GM12878 (cell line): ENCODE results near the gene MED1. TPM values are rescaled to one million over a fixed set of nuclear protein-coding genes. Genes with fewer than 3 reads are reported as not detected.

ENCODE experiments used
- ATAC-seq: fragments of 200-7000 bp; cut with Tn5 transposase; 3 replicates; pipeline ENCODE4 v1.9.1; 2020; ENCODE audit warnings: mild to moderate bottlenecking, moderate library complexity
- BruUV-seq: library from RNA; stranded (reverse); fragments of 400-500 nt; replicated peaks from 2 replicates; lab custom pipeline; 2021; lab: Mats Ljungman, UMichigan
- CTCF ChIA-PET: fragments of 300-600 bp; sonication (Branson Sonifier 250); formaldehyde crosslinking; extraction: SDS; loops from one replicate; lab custom pipeline; 2021; ENCODE audit warnings: inconsistent platforms; lab: Yijun Ruan, JAX
- POLR2A ChIA-PET: fragments of 350-600 bp; formaldehyde crosslinking; extraction: SDS; loops from one replicate; lab custom pipeline; 2021; ENCODE audit warnings: inconsistent platforms; lab: Charles Lee
- RAD21 ChIA-PET: fragments of 300-600 bp; sonication (Branson Sonifier 250); formaldehyde crosslinking; loops from one replicate; lab custom pipeline; 2023; ENCODE audit warnings: antibody characterized with exemption; ENCODE audit not compliant: unreplicated experiment; lab: Charles Lee
- SMC1A ChIA-PET: fragments of 300-600 bp; sonication (Branson Sonifier 250); formaldehyde crosslinking; loops from one replicate; lab custom pipeline; 2023; ENCODE audit not compliant: unreplicated experiment, uncharacterized antibody; lab: Charles Lee
- DNase-seq: peaks from one replicate; pipeline ENCODE4 v3.0.0-alpha.2; 2011; ENCODE audit warnings: low read depth, low spot score
- FAIRE-seq: peaks from 3 replicates; lab custom pipeline; 2011; peaks lifted over from hg19 to GRCh38; lab: Jason Lieb, UNC
- H2AFZ ChIP-seq: 2 replicates; pipeline ENCODE4 v1.6.0; 2011; ENCODE audit warnings: low read depth, low read length, control low read depth; ENCODE audit not compliant: control insufficient read depth
- H3K27ac ChIP-seq: 2 replicates; pipeline ENCODE4 v1.5.1; 2011; ENCODE audit warnings: control low read depth; ENCODE audit not compliant: control insufficient read depth, insufficient read depth
- H3K27me3 ChIP-seq, 2 experiments: replicated peaks in 1 of 2; 2 replicates each; pipeline versions ENCODE4 v1.6.0 to v1.6.1; 2011; ENCODE audit warnings: low read length in 1 of 2; ENCODE audit not compliant: control insufficient read depth in 2 of 2, insufficient read depth in 2 of 2
- H3K36me3 ChIP-seq, 2 experiments: 2 replicates each; pipeline ENCODE4 v1.5.1; 2011; ENCODE audit warnings: low read length in 1 of 2; ENCODE audit not compliant: control insufficient read depth in 2 of 2, insufficient read depth in 2 of 2
- H3K4me1 ChIP-seq: 2 replicates; pipeline ENCODE4 v1.6.1; 2011; ENCODE audit warnings: mild to moderate bottlenecking, low read length, moderate library complexity, mixed read lengths; ENCODE audit not compliant: control insufficient read depth, insufficient read depth
- H3K4me2 ChIP-seq: 2 replicates; pipeline ENCODE4 v1.6.0; 2011; ENCODE audit warnings: control low read depth; ENCODE audit not compliant: control insufficient read depth, insufficient read depth
- H3K4me3 ChIP-seq: fragments of 200-600 bp; sonication (generic); 2 replicates; pipeline ENCODE4 v1.5.1; 2016
- H3K79me2 ChIP-seq: 2 replicates; pipeline ENCODE4 v1.6.0; 2011; ENCODE audit warnings: low read length; ENCODE audit not compliant: control insufficient read depth, insufficient read depth
- H3K9ac ChIP-seq: 2 replicates; pipeline ENCODE4 v1.8.0; 2011; ENCODE audit warnings: low read length, control low read depth, mixed read lengths; ENCODE audit not compliant: control insufficient read depth, insufficient read depth
- H3K9me3 ChIP-seq: replicated peaks from 3 replicates; pipeline ENCODE4 v1.5.1; 2011; ENCODE audit warnings: mild to moderate bottlenecking, low read length; ENCODE audit not compliant: control insufficient read depth, insufficient read depth
- H4K20me1 ChIP-seq: 2 replicates; pipeline ENCODE4 v1.6.0; 2011; ENCODE audit not compliant: control insufficient read depth, insufficient read depth
- BCL3 ChIP-seq: IDR thresholded peaks from 2 replicates; pipeline ENCODE4 v1.6.1; 2011; ENCODE audit warnings: borderline replicate concordance, low read depth, mild to moderate bottlenecking, moderate library complexity, low read length; ENCODE audit not compliant: insufficient read depth, poor library complexity, severe bottlenecking
- CREB1 ChIP-seq: IDR thresholded peaks from 2 replicates; pipeline ENCODE4 v1.6.1; 2012; ENCODE audit warnings: low read depth, mild to moderate bottlenecking, inconsistent platforms
- EP300 ChIP-seq, 2 experiments: fragments of 150-350 bp in 1 of 2; IDR thresholded peaks; 2 replicates each; pipeline ENCODE4 v1.6.1; 2011 to 2012; ENCODE audit warnings: low read depth in 2 of 2, low read length in 2 of 2, borderline replicate concordance in 1 of 2, improper control_type of control experiment in 1 of 2, inconsistent platforms in 1 of 2; ENCODE audit not compliant: control insufficient read depth in 1 of 2
- ETV6 ChIP-seq, 2 experiments: fragments of 450-650 bp in 1 of 2; IDR thresholded peaks in 1 of 2; conservative IDR thresholded peaks in 1 of 2; 2 replicates each; pipeline ENCODE4 v1.6.1; 2014; ENCODE audit warnings: antibody characterized with exemption in 1 of 2, borderline replicate concordance in 1 of 2, low read depth in 1 of 2, mild to moderate bottlenecking in 1 of 2, moderate library complexity in 1 of 2
- EZH2 ChIP-seq: IDR thresholded peaks from 2 replicates; pipeline ENCODE4 v1.6.1; 2012; ENCODE audit warnings: low read depth, mild to moderate bottlenecking, control low read depth, inconsistent platforms, low read length, borderline replicate concordance; ENCODE audit not compliant: control insufficient read depth
- HDAC6 ChIP-seq: fragments of 200-600 bp; sonication (generic); IDR thresholded peaks from one replicate; pipeline ENCODE4 v1.8.0; 2017; ENCODE audit warnings: antibody characterized with exemption; ENCODE audit not compliant: unreplicated experiment
- IRF4 ChIP-seq: IDR thresholded peaks from 2 replicates; pipeline ENCODE4 v1.6.1; 2011; ENCODE audit warnings: low read depth, low read length
- MTA2 ChIP-seq: fragments of 450-650 bp; IDR thresholded peaks from 2 replicates; pipeline ENCODE4 v1.6.1; 2016; ENCODE audit warnings: low read depth, mild to moderate bottlenecking, moderate library complexity
- MTA3 ChIP-seq: IDR thresholded peaks from 2 replicates; pipeline ENCODE4 v1.6.1; 2012; ENCODE audit warnings: low read length, inconsistent platforms, borderline replicate concordance
- MXI1 ChIP-seq: fragments of 150-350 bp; IDR thresholded peaks from 2 replicates; pipeline ENCODE4 v1.6.1; 2011; ENCODE audit warnings: low read depth, mild to moderate bottlenecking, inconsistent platforms, low read length, improper control_type of control experiment
- NFIC ChIP-seq: IDR thresholded peaks from 2 replicates; pipeline ENCODE4 v1.6.1; 2012; ENCODE audit warnings: low read depth, mild to moderate bottlenecking, inconsistent platforms, low read length, moderate library complexity
- PBX3 ChIP-seq: IDR thresholded peaks from 2 replicates; pipeline ENCODE4 v1.6.1; 2011; ENCODE audit warnings: mild to moderate bottlenecking, low read depth, low read length, moderate library complexity; ENCODE audit not compliant: insufficient replicate concordance
- PKNOX1 ChIP-seq: fragments of 450-650 bp; IDR thresholded peaks from 2 replicates; pipeline ENCODE4 v1.6.1; 2016; ENCODE audit warnings: mild to moderate bottlenecking
- POU2F2 ChIP-seq: IDR thresholded peaks from 3 replicates; pipeline ENCODE4 v1.6.1; 2011; ENCODE audit warnings: low read depth, mild to moderate bottlenecking, low read length, borderline replicate concordance
- SPI1 ChIP-seq: IDR thresholded peaks from 2 replicates; pipeline ENCODE4 v1.6.1; 2011; ENCODE audit warnings: low read depth, mild to moderate bottlenecking, low read length, moderate library complexity, borderline replicate concordance; ENCODE audit not compliant: insufficient read depth
- SUPT20H ChIP-seq: IDR thresholded peaks from 2 replicates; pipeline ENCODE4 v1.6.1; 2011; ENCODE audit warnings: low read depth, mild to moderate bottlenecking, low read length, moderate library complexity, borderline replicate concordance; ENCODE audit not compliant: control insufficient read depth
- TAF1 ChIP-seq: IDR thresholded peaks from 2 replicates; pipeline ENCODE4 v1.6.1; 2011; ENCODE audit warnings: mild to moderate bottlenecking, low read depth, low read length, borderline replicate concordance
- ZNF24 ChIP-seq: fragments of 450-650 bp; IDR thresholded peaks from 2 replicates; pipeline ENCODE4 v1.6.1; 2017; ENCODE audit warnings: antibody characterized with exemption, mild to moderate bottlenecking
- WGBS: methylation state at CpG from one replicate; pipeline ENCODE4 v1.1.6; 2016; ENCODE audit warnings: low lambda C conversion rate; ENCODE audit not compliant: insufficient replicate concordance, insufficient coverage; ENCODE audit errors: missing lambda C conversion rate; 5-methylcytosine and 5-hydroxymethylcytosine counted together
- in situ Hi-C: fragments of 300-500 bp; cut with MboI; formaldehyde crosslinking; loops from 9 replicates; pipeline ENCODE4 v1.14.3; 2018; ENCODE audit warnings: mixed read lengths
- intact Hi-C: fragments of 100-400 bp; cut with micrococcal nuclease; formaldehyde crosslinking; loops from one replicate; pipeline ENCODE4 v1.14.2; 2022; ENCODE audit not compliant: unreplicated experiment
- polyA plus RNA-seq, 11 experiments: library from polyadenylated mRNA; depleted of rRNA in 4 of 11; unstranded in 6 of 11; stranded (reverse) in 5 of 11; fragments of >200 nt; fragmentation: Nextera tagmentation in 4 of 11; fragmentation: Illumina TruSeq in 1 of 11; extraction: Ambion mirVana in 4 of 11; extraction: Trizol in 1 of 11; gene quantifications; 1 replicate in 1 of 11; 2 replicates in 10 of 11; pipeline versions ENCODE4 v1.2.1 to v1.2.3, GENCODE V29; 2011 to 2016; ENCODE audit warnings: inconsistent platforms in 2 of 11, missing spikeins in 2 of 11, low read depth in 1 of 11
- total RNA-seq, 4 experiments: library from RNA; depleted of rRNA in 3 of 4; stranded (reverse); fragments of >200 nt in 3 of 4; fragmentation: Illumina TruSeq in 1 of 4; extraction: Trizol in 1 of 4; gene quantifications; 2 replicates each; pipeline versions ENCODE4 v1.2.1 to v1.2.3, GENCODE V29; 2013 to 2021
- TF ChIP-seq, protein P1 (sequence below): IDR thresholded peaks from 2 replicates; pipeline ENCODE4 v1.6.1; 2012; ENCODE audit warnings: low read depth, low read length, improper control_type of control experiment

The MED1 gene
- total and polyA plus RNA-seq, 10 of the 15 experiments (the other 5 are each of a cell fraction or from before 2014, with no cell fraction given), result 8.7 to 50.1 (median 30.1) TPM

GRCh38 chr17:39484178-39484577 lies 33.1 kb upstream of the MED1 start:
- ChIA-PET RAD21 (no interaction called here), POLR2A (interaction anchor here (1.1 kb wide), 1 partner anchor 33 kb away, joined by 6 read pairs; the partner anchor contains the start of gene MED1)
- intact Hi-C loops, result no loop called here
- TF ChIP-seq, protein P1, sequence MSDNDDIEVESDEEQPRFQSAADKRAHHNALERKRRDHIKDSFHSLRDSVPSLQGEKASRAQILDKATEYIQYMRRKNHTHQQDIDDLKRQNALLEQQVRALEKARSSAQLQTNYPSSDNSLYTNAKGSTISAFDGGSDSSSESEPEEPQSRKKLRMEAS, result no peak; the same call in 1 of the 2 replicates
- peak; percentile 71; the same call in 1 of the 2 replicates for TF ChIP-seq MTA2
- no peak for TF ChIP-seq MTA3
- no peak for TF ChIP-seq SUPT20H
- TF ChIP-seq SPI1, result peak; percentile 80
- TF ChIP-seq POU2F2, result peak; percentile 61; the same call in 1 of the 3 replicates
- TF ChIP-seq CREB1, result 0 out of 2 replicates have a peak, but pooled peaks have one; percentile 30
- TF ChIP-seq ETV6 (conservative IDR thresholded peaks at IDR 0.05 in 1 of 2, IDR thresholded peaks at IDR 0.05 in 1 of 2; ENCODE audit: borderline replicate concordance in 1 of 2, low read depth in 1 of 2), result peak in 1 of 2 experiments; percentile 14; a peak in 1 of 4 replicates
- TF ChIP-seq TAF1, result no peak
- TF ChIP-seq MXI1, result no peak
- TF ChIP-seq PBX3, result no peak
- TF ChIP-seq HDAC6, result no peak
- no peak for TF ChIP-seq BCL3
- no peak for TF ChIP-seq ZNF24
- TF ChIP-seq EP300 (IDR thresholded peaks at IDR 0.05; ENCODE audit: borderline replicate concordance in 1 of 2, control insufficient read depth in 1 of 2, low read depth in 2 of 2, low read length in 2 of 2), result no peak
- peak; percentile 79; the same call in 1 of the 2 replicates for TF ChIP-seq IRF4
- peak; percentile 15; the same call in 1 of the 2 replicates for TF ChIP-seq PKNOX1
- TF ChIP-seq NFIC, result peak; percentile 36; the same call in 1 of the 2 replicates
- TF ChIP-seq EZH2, result no peak

More at GRCh38 chr17:39484178-39484577, 33.1 kb upstream of the MED1 start:
- Histone ChIP-seq H2AFZ (no peak overlapping the region), H3K9me3 (no peaks in the 10 kb centered on the region), H3K27me3 (no peaks in the 10 kb centered on the region), H3K79me2 (peaks cover 24% of the 10 kb centered on the region), H3K9ac (no peak overlapping the region), H4K20me1 (no peaks in the 10 kb centered on the region), H3K4me2 (peak overlapping the region; percentile 75; the same call in 1 of the 2 replicates), H3K4me3 (no peak overlapping the region), H3K36me3 (peaks cover 0 to 16% of the 10 kb centered on the region in 2 experiments; a peak in 2 of 4 replicates), H3K4me1 (peaks cover 44% of the 10 kb centered on the region), H3K27ac (peak overlapping the region; percentile 46)
- CTCF ChIA-PET, result no interaction called here
- ATAC-seq (peak; percentile 93), FAIRE-seq (peak; percentile 35), DNase-seq (peak; percentile 53)
- BruUV-seq, result TSS peak; percentile 32
- SMC1A ChIA-PET, result no interaction called here
- in situ Hi-C loops, result no loop called here
- WGBS, result 21% methylated on average over 2 of the region's 2 CpGs
